ENCODE data around the gene CALN1.

The CALN1 gene

GRCh38 chr7:72298912-72299311 lies 113.2 kb downstream of the CALN1 start:
- Histone ChIP-seq H3K27me3 (replicated peaks; ENCODE audit: insufficient read depth, low read length) (no peaks in the 10 kb centered on the region), H3K4me3 (ENCODE audit: low read length) (no peak overlapping the region), H3K27ac (ENCODE audit: low read length) (no peak overlapping the region), H3F3A (ENCODE audit: insufficient read depth, low read length) (no peaks in the 10 kb centered on the region), H2AFZ (ENCODE audit: low read length) (no peak overlapping the region), H3K9ac (ENCODE audit: low read length) (no peak overlapping the region), H3K79me2 (ENCODE audit: low read length) (no peaks in the 10 kb centered on the region), H3K36me3 (replicated peaks; ENCODE audit: insufficient read depth, low read length) (no peaks in the 10 kb centered on the region), H3K4me2 (ENCODE audit: low read depth, low read length) (no peak overlapping the region), H4K20me1 (ENCODE audit: insufficient read depth, low read length) (no peaks in the 10 kb centered on the region), H3K4me1 (ENCODE audit: low read length) (peaks cover 6% of the 10 kb centered on the region), H3K9me2 (replicated peaks; ENCODE audit: insufficient read depth, low read length) (no peaks in the 10 kb centered on the region), H3K9me3 (replicated peaks; ENCODE audit: insufficient read depth, low read length) (no peaks in the 10 kb centered on the region)
- TF ChIP-seq CTCF (IDR thresholded peaks at IDR 0.05; ENCODE audit: low read length): no peak
- no peak for TF ChIP-seq EZH2phosphoT487 (IDR thresholded peaks at IDR 0.05; ENCODE audit: low read length)
- TF ChIP-seq EZH2 (optimal IDR thresholded peaks at IDR 0.05; ENCODE audit: low read depth, low read length): no peak
- DNase-seq: no peak

- Histone ChIP-seq H3K9me2 (replicated peaks; ENCODE audit: insufficient read depth, low read length) (no peaks in the 10 kb centered on the region), H3F3A (ENCODE audit: insufficient read depth, low read length) (no peaks in the 10 kb centered on the region), H4K20me1 (ENCODE audit: insufficient read depth, low read length) (no peaks in the 10 kb centered on the region), H3K27me3 (replicated peaks; ENCODE audit: insufficient read depth, low read length) (no peaks in the 10 kb centered on the region), H3K4me1 (ENCODE audit: low read length) (peaks cover 6% of the 10 kb centered on the region), H3K9me3 (replicated peaks; ENCODE audit: insufficient read depth, low read length) (no peaks in the 10 kb centered on the region), H3K36me3 (replicated peaks; ENCODE audit: insufficient read depth, low read length) (no peaks in the 10 kb centered on the region), H3K4me2 (ENCODE audit: low read depth, low read length) (peak overlapping the region; percentile 18; the same call in 1 of the 2 replicates), H3K79me2 (ENCODE audit: low read length) (no peaks in the 10 kb centered on the region), H3K27ac (ENCODE audit: low read length) (peak overlapping the region; percentile 37; the same call in 1 of the 2 replicates), H2AFZ (ENCODE audit: low read length) (0 out of 2 replicates have a peak overlapping the region, but pooled peaks have one; percentile 3), H3K4me3 (ENCODE audit: low read length) (no peak overlapping the region; the same call in 1 of the 2 replicates), H3K9ac (ENCODE audit: low read length) (no peak overlapping the region)
- DNase-seq: no peak
- TF ChIP-seq EZH2phosphoT487 (IDR thresholded peaks at IDR 0.05; ENCODE audit: low read length) (no peak), CTCF (IDR thresholded peaks at IDR 0.05; ENCODE audit: low read length) (no peak), EZH2 (optimal IDR thresholded peaks at IDR 0.05; ENCODE audit: low read depth, low read length) (no peak)
Observed at GRCh38 chr7:72298091-72298490, 114.0 kb downstream of the CALN1 start.

GRCh38 chr7:72297636-72298035 lies 114.5 kb downstream of the CALN1 start:
- Histone ChIP-seq H3K9ac (ENCODE audit: low read length) (no peak overlapping the region), H3K9me3 (replicated peaks; ENCODE audit: insufficient read depth, low read length) (no peaks in the 10 kb centered on the region), H3F3A (ENCODE audit: insufficient read depth, low read length) (no peaks in the 10 kb centered on the region), H3K4me3 (ENCODE audit: low read length) (no peak overlapping the region; the same call in 1 of the 2 replicates), H3K36me3 (replicated peaks; ENCODE audit: insufficient read depth, low read length) (no peaks in the 10 kb centered on the region), H2AFZ (ENCODE audit: low read length) (0 out of 2 replicates have a peak overlapping the region, but pooled peaks have one; percentile 3), H3K4me2 (ENCODE audit: low read depth, low read length) (peak overlapping the region; percentile 18; the same call in 1 of the 2 replicates), H3K27ac (ENCODE audit: low read length) (peak overlapping the region; percentile 37; the same call in 1 of the 2 replicates), H4K20me1 (ENCODE audit: insufficient read depth, low read length) (no peaks in the 10 kb centered on the region), H3K4me1 (ENCODE audit: low read length) (peaks cover 6% of the 10 kb centered on the region), H3K27me3 (replicated peaks; ENCODE audit: insufficient read depth, low read length) (no peaks in the 10 kb centered on the region), H3K9me2 (replicated peaks; ENCODE audit: insufficient read depth, low read length) (no peaks in the 10 kb centered on the region), H3K79me2 (ENCODE audit: low read length) (no peaks in the 10 kb centered on the region)
- TF ChIP-seq CTCF (IDR thresholded peaks at IDR 0.05; ENCODE audit: low read length): no peak
- no peak for TF ChIP-seq EZH2phosphoT487 (IDR thresholded peaks at IDR 0.05; ENCODE audit: low read length)
- no peak for TF ChIP-seq EZH2 (optimal IDR thresholded peaks at IDR 0.05; ENCODE audit: low read depth, low read length)
- peak; percentile 46 for DNase-seq
